Measurements from ENCODE around the gene FRAS1.

Gene FRAS1

DNA sequence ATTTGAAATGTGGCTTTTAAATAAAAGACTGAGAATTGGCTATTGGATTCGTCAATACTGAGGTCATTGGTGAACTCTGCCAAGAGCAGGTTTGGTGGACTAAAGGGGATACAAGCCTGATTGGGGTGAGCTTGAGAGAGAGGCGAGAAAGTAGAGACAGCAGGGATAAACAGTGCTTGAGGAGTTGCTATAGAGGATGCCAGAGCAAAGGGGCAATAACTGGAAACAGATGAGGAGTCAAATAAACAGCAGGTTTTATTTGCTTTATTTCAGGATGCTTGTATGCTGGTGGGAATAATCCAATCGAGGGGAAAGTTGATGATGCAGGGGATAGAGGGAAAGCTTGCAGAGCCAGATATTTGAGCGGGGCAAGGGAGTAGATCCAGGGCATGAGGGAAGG lies 470.4 kb downstream of the FRAS1 start:
- TF ChIP-seq, protein P1, sequence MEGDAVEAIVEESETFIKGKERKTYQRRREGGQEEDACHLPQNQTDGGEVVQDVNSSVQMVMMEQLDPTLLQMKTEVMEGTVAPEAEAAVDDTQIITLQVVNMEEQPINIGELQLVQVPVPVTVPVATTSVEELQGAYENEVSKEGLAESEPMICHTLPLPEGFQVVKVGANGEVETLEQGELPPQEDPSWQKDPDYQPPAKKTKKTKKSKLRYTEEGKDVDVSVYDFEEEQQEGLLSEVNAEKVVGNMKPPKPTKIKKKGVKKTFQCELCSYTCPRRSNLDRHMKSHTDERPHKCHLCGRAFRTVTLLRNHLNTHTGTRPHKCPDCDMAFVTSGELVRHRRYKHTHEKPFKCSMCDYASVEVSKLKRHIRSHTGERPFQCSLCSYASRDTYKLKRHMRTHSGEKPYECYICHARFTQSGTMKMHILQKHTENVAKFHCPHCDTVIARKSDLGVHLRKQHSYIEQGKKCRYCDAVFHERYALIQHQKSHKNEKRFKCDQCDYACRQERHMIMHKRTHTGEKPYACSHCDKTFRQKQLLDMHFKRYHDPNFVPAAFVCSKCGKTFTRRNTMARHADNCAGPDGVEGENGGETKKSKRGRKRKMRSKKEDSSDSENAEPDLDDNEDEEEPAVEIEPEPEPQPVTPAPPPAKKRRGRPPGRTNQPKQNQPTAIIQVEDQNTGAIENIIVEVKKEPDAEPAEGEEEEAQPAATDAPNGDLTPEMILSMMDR (IDR thresholded peaks at IDR 0.05; ENCODE audit: low read depth, low read length, missing control alignments), result no peak
- H3K4me3 ChIP-seq (replicated peaks; ENCODE audit: low read depth, low read length), result no peak overlapping the region
- no peak for DNase-seq (ENCODE audit: extremely low read depth, low read depth)

DNA sequence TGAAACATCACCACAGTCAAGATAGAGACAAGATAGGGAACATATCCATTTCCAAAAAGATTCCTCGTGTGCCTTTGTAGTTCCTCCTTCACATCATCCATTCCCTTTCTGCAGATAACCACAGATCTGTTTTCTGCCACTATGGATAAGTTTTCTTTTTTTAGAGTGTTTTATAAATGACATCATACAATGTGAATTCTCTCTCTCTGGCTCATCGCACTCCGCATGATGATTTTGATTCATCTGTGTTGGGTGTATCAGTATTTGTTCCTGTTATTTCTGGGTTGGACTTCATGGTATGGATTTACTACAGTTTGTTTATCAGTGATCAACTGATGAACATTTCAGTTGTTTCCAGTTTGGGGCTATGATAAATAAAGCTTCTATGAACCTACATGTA lies 471.2 kb downstream of the FRAS1 start:
- DNase-seq (ENCODE audit: extremely low read depth, low read depth), result no peak
- TF ChIP-seq, protein P1 (IDR thresholded peaks at IDR 0.05; ENCODE audit: low read depth, low read length, missing control alignments), result no peak

DNA sequence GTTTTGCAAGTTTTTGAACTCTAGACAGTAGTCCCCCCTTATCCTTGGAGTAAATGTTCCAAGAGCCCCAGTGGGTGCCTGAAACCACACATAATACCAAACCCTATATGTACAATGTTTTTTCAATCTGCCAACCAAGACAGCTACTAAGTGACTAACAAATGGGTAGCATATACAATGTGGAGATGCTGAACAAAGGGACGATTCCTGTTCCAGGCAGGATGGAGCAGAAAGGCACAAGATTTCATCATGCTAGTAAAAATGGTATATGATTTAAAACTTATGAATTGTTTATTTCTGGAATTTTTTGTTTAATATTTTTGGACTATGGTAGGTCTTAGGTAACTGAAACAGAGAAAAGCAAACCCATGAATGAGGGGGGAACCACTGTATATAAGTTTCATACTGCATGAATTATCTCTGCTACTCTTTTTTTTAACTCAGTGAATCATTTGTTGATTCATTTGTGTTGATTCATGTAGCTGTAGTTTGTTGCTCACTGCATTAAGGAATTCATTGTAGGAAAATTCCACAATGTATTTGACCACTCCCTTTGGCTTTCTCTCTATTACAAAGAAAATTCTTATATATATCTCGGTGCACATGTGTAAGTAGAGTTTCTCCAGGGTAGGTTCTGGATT lies 472.6 kb downstream of the FRAS1 start:
- H3K4me3 ChIP-seq (replicated peaks; ENCODE audit: low read depth, low read length), result no peak overlapping the region
- no peak for DNase-seq (ENCODE audit: extremely low read depth, low read depth)
- TF ChIP-seq, protein P1 (IDR thresholded peaks at IDR 0.05; ENCODE audit: low read depth, low read length, missing control alignments), result no peak

More for the DNA sequence above, 471.2 kb downstream of the FRAS1 start:
- no peak overlapping the region for H3K4me3 ChIP-seq (replicated peaks; ENCODE audit: low read depth, low read length)

DNA sequence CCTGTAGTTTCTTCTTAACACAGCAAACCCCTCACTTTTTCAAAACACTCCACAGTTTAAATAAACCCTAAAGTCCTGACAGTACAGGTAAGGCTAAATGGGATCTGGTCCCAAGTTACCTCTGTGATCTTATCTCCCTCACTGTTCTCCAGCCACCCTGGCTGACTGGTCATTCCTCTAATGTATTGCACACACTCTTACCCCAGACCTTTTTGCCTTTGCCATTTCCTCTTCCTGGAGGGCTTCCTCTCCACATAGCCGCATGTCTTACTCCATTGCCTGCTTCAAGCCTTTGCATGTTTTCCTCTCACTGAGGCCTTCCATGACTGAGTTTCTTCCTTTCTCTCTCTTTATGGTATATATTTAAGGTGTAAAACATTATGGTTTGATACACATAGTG lies 474.9 kb downstream of the FRAS1 start:
- no peak overlapping the region for H3K4me3 ChIP-seq (replicated peaks; ENCODE audit: low read depth, low read length)
- TF ChIP-seq, protein P1 (IDR thresholded peaks at IDR 0.05; ENCODE audit: low read depth, low read length, missing control alignments), result no peak
- DNase-seq (ENCODE audit: extremely low read depth, low read depth), result no peak

DNA sequence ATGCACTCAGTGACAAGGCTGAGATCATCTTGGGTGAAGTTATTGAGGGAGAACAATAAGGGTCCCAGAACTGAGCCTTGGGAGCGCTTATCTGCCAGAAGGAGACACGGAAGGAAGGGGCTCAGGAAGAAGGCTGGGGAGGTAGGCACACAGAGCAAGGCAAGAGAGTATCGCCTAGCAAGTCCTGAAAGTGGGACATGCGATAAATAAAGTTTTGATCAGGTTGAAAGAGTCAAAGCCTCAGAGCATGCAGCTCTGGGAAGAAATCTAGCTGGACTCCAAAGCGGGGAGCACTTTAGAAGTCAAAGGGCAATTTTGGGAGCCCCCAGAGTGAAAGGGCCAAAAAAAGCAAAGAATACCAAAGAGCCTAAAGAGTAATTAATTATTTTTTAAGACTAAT lies 476.7 kb downstream of the FRAS1 start:
- no peak for DNase-seq (ENCODE audit: extremely low read depth, low read depth)
- TF ChIP-seq, protein P1 (IDR thresholded peaks at IDR 0.05; ENCODE audit: low read depth, low read length, missing control alignments), result no peak
- H3K4me3 ChIP-seq (replicated peaks; ENCODE audit: low read depth, low read length), result no peak overlapping the region

DNA sequence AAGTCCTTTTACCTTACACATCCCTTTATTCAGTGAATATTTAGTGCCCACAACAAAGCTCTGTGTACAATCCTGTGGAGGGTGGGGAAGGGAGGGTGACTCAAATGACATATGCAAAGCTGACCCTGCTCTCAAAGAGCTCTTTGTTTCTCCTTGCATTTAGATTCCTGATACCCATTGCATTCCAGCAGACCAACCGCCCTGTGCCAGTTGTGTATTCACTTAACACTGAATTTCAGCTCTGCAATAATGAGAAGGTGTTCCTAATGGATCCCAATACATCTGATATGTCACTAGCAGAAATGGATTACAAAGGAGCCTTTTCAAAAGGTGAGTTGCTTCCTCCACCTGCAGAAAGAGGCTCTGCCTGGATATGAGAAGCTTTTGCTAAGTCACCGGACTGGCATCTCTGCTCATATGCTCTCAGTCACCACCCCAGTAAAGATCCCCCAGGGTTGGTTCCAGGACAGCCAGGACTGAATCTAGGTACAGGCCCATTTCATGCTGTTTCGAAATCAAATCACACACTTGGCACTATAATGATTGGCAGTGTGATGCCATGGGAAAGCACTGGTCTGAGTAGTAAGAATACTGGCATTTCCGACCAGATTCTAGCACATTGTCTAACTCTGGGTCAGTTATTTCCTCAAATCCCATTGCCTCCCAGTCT lies 477.3 kb downstream of the FRAS1 start:
- TF ChIP-seq, protein P1 (IDR thresholded peaks at IDR 0.05; ENCODE audit: low read depth, low read length, missing control alignments), result no peak
- DNase-seq (ENCODE audit: extremely low read depth, low read depth), result no peak
- no peak overlapping the region for H3K4me3 ChIP-seq (replicated peaks; ENCODE audit: low read depth, low read length)

Measured in HFF-Myc (cell line).